NCI-H82 (cell line): ENCODE data around the gene SERPINA9.
A peak's percentile ranks its signal among the peaks of the same experiment; 100 is the strongest.
"Not testable (repeated sequence)": the region's sequence is repeated elsewhere in the genome, so short reads cannot be mapped to it uniquely, and the experiment has no call there.

ENCODE experiments used
- DNase-seq: peaks from one replicate; lab custom pipeline; 2025; lab: John Stamatoyannopoulos, UW

SERPINA9 gene

GRCh38 chr14:94485944-94486841 is 10.2 kb upstream of the SERPINA9 start:
- DNase-seq = peak; percentile 47

- DNase-seq = no peak
Observed at GRCh38 chr14:94484481-94484880, 8.5 kb upstream of the SERPINA9 start.

GRCh38 chr14:94483729-94484275 is 7.8 kb upstream of the SERPINA9 start:
- DNase-seq = no peak

GRCh38 chr14:94483071-94483451 is 7.1 kb upstream of the SERPINA9 start:
- DNase-seq = no peak

GRCh38 chr14:94482132-94483070 is 6.4 kb upstream of the SERPINA9 start:
- not testable (repeated sequence) for DNase-seq

- no peak for DNase-seq
Observed at GRCh38 chr14:94481468-94482131, 5.6 kb upstream of the SERPINA9 start.

- DNase-seq = no peak
Observed at GRCh38 chr14:94480809-94481208, 4.8 kb upstream of the SERPINA9 start.

GRCh38 chr14:94478420-94478819 is 2.4 kb upstream of the SERPINA9 start:
- no peak for DNase-seq

GRCh38 chr14:94474581-94475031 is 1.4 kb downstream of the SERPINA9 start:
- DNase-seq = no peak

GRCh38 chr14:94473666-94474410 is 2.2 kb downstream of the SERPINA9 start:
- no peak for DNase-seq

GRCh38 chr14:94472842-94473241 is 3.2 kb downstream of the SERPINA9 start:
- DNase-seq = no peak

- DNase-seq = no peak
Observed at GRCh38 chr14:94471045-94471444, 5.0 kb downstream of the SERPINA9 start.

- no peak for DNase-seq
Observed at GRCh38 chr14:94470311-94470710, 5.7 kb downstream of the SERPINA9 start.

GRCh38 chr14:94469261-94469660 is 6.7 kb downstream of the SERPINA9 start:
- DNase-seq = no peak

GRCh38 chr14:94467728-94468520 is 8.1 kb downstream of the SERPINA9 start:
- no peak for DNase-seq

- DNase-seq = no peak
Observed at GRCh38 chr14:94466706-94467370, 9.2 kb downstream of the SERPINA9 start.

- no peak for DNase-seq
Observed at GRCh38 chr14:94465042-94465441, 11.0 kb downstream of the SERPINA9 start.

GRCh38 chr14:94464290-94464689 is 11.7 kb downstream of the SERPINA9 start:
- DNase-seq = no peak

- no peak for DNase-seq
Observed at GRCh38 chr14:94462763-94463572, 13.0 kb downstream of the SERPINA9 start.
